Measurements from ENCODE around the gene ABHD3. TPM values are rescaled to one million over a fixed set of nuclear protein-coding genes. Genes with fewer than 3 reads are reported as not detected.
"Not testable (repeated sequence)": the region's sequence is repeated elsewhere in the genome, so short reads cannot be mapped to it uniquely, and the experiment has no call there.

Gene ABHD3
- total RNA-seq, 4 donors from 2014 or later: 5.1 to 8.3 (median 7.0) TPM

GRCh38 chr18:21629089-21629832 is 75.3 kb downstream of the ABHD3 start:
- Histone ChIP-seq H3K27me3 (no peaks in the 10 kb centered on the region), H3K27ac (replicated peaks in 1 of 4) (no peak overlapping the region), H3K4me1 (no peaks in the 10 kb centered on the region), H3K9me3 (no peaks in the 10 kb centered on the region), H3K4me3 (no peak overlapping the region), H3K36me3 (peaks cover 33 to 78% (median 65%) of the 10 kb centered on the region in 4 donors)
- intact Hi-C loops (cut with DNase I): no loop called here
- TF ChIP-seq POLR2AphosphoS5 (IDR thresholded peaks at IDR 0.05) (no peak), EP300 (IDR thresholded peaks at IDR 0.05) (no peak), POLR2A (IDR thresholded peaks at IDR 0.05; ENCODE audit: low read depth) (no peak), CTCF (IDR thresholded peaks at IDR 0.05) (no peak)
- 82% methylated on average over 9 of the region's 9 CpGs for WGBS
- DNase-seq (ENCODE audit: extremely low spot score): no peak

DNA sequence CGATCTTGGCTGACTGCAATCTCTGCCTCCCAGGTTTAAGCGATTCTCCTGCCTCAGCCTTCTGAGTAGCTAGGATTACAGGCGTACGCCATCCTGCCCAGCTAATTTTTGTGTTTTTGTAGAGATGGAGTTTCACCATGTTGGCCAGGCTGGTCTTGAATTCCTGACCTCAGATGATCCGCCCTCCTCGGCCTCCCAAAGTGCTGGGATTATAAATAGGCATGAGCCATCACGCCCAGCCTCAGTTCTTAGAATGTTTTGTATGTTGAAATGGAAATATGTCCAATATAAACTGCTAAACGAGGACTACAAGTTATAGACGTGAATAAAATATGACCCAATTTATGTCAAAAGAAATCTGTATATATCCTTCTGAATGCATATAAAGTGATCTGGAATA is 82.9 kb downstream of the ABHD3 start:
- H3K27ac ChIP-seq (replicated peaks in 1 of 4); H3K9me3 ChIP-seq; DNase-seq (ENCODE audit: extremely low spot score); intact Hi-C loops (cut with DNase I); H3K27me3 ChIP-seq; H3K4me1 ChIP-seq; H3K4me3 ChIP-seq: not testable (repeated sequence)
- peaks cover 30 to 55% (median 42%) of the 10 kb centered on the region in 4 donors for H3K36me3 ChIP-seq
- 95% methylated on average over 9 of the region's 9 CpGs for WGBS

- H3K9me3 ChIP-seq: no peaks in the 10 kb centered on the region
- intact Hi-C loops (cut with DNase I): loop anchor here (10.0 kb wide), 1 partner anchor 222 kb away; no protein-coding TSS in a partner anchor
- TF ChIP-seq POLR2AphosphoS5 (IDR thresholded peaks at IDR 0.05) (peak; percentile 73 to 94), CTCF (IDR thresholded peaks at IDR 0.05) (peak; percentile 91 to 97 (median 97)), POLR2A (IDR thresholded peaks at IDR 0.05; ENCODE audit: low read depth) (no peak), EP300 (IDR thresholded peaks at IDR 0.05) (no peak)
- peak within 1 kb of the TSS; percentile 74 to 87 (median 78) for H3K27ac ChIP-seq (replicated peaks in 1 of 4)
- H3K4me3 ChIP-seq: peak within 1 kb of the TSS; percentile 69 to 75 (median 70)
- under 1% methylated on average over 37 of the region's 59 CpGs for WGBS
- H3K27me3 ChIP-seq: no peaks in the 10 kb centered on the region
- DNase-seq (ENCODE audit: extremely low spot score): peak; percentile 96
- peaks cover 0 to 13% (median 7%) of the 10 kb centered on the region in 4 donors for H3K36me3 ChIP-seq
- H3K4me1 ChIP-seq: peaks cover 14 to 27% (median 25%) of the 10 kb centered on the region in 4 donors
Observed at GRCh38 chr18:21612125-21613039, 92.2 kb downstream of the ABHD3 start, which contains the start of gene SNRPD1. Gene SNRPD1 (plus strand): TSS chr18:21612314. CDS start chr18:21612430, 116 bp downstream.

DNA sequence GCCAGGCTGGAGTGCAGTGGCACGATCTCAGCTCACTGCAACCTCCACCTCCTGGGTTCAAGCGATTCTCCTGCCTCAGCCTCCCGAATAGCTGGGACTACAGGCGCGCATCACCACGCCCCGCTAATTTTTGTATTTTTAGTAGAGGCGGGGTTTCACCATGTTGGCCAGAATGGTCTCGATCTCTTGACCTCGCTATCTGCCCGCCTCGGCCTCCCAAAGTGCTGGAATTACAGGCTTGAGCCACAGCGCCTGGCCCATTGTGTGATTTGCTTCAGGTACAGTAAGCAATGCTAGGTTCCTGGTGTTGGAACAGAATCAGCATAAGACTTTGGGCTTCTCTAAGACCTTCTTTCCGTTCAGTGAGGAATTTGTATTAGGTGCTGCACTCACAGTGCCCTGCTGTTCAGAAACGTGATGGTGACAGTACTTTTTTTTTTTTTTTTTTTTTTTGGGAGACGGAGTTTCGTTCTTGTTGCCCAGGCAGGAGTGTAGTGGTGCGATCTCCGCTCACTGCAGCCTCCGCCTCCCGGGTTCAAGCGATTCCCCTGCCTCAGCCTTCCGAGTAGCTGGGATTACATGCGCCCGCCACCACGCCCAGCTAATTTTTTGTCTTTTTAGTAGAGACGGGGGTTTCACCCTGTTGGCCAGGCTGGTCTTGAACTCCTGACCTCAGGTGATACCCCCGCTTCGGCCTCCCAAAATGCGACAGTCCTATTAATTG is 93.0 kb downstream of the ABHD3 start:
- H3K27me3 ChIP-seq; DNase-seq (ENCODE audit: extremely low spot score); H3K36me3 ChIP-seq; H3K9me3 ChIP-seq: not testable (repeated sequence)
- peak overlapping the region; percentile 69 to 75 (median 70) for H3K4me3 ChIP-seq
- 54% methylated on average over 30 of the region's 30 CpGs for WGBS
- H3K27ac ChIP-seq (replicated peaks in 1 of 4): peak overlapping the region; percentile 74 to 87 (median 78)
- peaks cover 14 to 27% (median 25%) of the 10 kb centered on the region in 4 donors for H3K4me1 ChIP-seq
- intact Hi-C loops (cut with DNase I): loop anchor here (10.0 kb wide), 1 partner anchor 223 kb away; no protein-coding TSS in a partner anchor

DNA sequence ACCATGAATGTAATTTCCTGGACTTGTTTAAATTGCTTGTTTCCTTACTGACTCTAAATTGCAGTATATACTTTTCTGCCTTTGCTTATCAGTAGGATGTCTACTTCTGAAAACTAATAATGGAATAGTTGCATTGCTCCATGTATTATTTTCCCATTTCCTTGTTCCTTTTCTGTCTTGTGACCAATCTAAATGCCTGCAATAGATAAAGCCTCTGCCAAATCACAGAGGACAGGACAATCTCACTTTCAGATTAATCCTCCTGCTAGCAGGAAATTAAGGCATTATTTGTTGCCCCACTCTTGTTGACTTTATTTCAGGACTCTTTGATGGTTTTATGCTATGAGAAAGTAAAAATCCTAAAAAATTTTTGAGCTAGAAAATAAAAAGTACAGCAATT is 99.4 kb downstream of the ABHD3 start:
- TF ChIP-seq CTCF (IDR thresholded peaks at IDR 0.05): no peak
- TF ChIP-seq POLR2AphosphoS5 (IDR thresholded peaks at IDR 0.05): no peak
- no peak for TF ChIP-seq EP300 (IDR thresholded peaks at IDR 0.05)
- no peak for TF ChIP-seq POLR2A (IDR thresholded peaks at IDR 0.05; ENCODE audit: low read depth)
- peaks cover 0 to 7% (median 3%) of the 10 kb centered on the region in 4 donors for H3K4me1 ChIP-seq
- H3K4me3 ChIP-seq: no peak overlapping the region
- H3K36me3 ChIP-seq: no peaks in the 10 kb centered on the region
- H3K9me3 ChIP-seq: no peaks in the 10 kb centered on the region
- no peaks in the 10 kb centered on the region for H3K27me3 ChIP-seq
- H3K27ac ChIP-seq (replicated peaks in 1 of 4): no peak overlapping the region
- intact Hi-C loops (cut with DNase I): loop anchor here (10.0 kb wide), 1 partner anchor 120 kb away; no protein-coding TSS in a partner anchor
- no peak for DNase-seq (ENCODE audit: extremely low spot score)

All from esophagus muscularis mucosa (tissue), 4 donors.